Activated naive CD8-positive, alpha-beta T cell treated with anti-CD3 and anti-CD28 coated beads, Interleukin-2, amount 50 U/mL, for 16 hours (primary cell): ENCODE measurements around the gene ROBO4.

Experiments used
- DNase-seq: peaks from one replicate; pipeline ENCODE4 v3.0.0-alpha.2; 2020; ENCODE audit warnings: low read depth, low spot score

Gene ROBO4

DNA sequence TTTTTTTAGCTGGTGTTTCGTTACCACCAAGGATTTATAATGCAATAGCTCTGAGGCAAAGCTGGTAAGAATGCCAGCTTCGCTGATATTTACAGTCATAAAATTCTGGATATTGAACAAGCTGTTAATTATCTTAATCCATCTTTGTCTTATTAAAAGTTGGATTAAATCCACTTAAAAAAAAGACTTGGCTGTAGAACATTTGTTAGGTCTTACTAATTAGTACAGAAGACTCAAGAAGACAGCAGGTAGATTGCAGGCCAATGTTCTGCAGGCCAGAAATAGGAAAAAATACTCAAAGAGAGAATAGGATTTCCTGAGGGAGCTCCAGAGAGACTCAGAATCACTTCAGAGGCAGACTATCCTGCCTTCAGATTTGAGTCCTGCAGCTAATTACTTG, 7.5 kb downstream of the ROBO4 start:
- DNase-seq: no peak

DNA sequence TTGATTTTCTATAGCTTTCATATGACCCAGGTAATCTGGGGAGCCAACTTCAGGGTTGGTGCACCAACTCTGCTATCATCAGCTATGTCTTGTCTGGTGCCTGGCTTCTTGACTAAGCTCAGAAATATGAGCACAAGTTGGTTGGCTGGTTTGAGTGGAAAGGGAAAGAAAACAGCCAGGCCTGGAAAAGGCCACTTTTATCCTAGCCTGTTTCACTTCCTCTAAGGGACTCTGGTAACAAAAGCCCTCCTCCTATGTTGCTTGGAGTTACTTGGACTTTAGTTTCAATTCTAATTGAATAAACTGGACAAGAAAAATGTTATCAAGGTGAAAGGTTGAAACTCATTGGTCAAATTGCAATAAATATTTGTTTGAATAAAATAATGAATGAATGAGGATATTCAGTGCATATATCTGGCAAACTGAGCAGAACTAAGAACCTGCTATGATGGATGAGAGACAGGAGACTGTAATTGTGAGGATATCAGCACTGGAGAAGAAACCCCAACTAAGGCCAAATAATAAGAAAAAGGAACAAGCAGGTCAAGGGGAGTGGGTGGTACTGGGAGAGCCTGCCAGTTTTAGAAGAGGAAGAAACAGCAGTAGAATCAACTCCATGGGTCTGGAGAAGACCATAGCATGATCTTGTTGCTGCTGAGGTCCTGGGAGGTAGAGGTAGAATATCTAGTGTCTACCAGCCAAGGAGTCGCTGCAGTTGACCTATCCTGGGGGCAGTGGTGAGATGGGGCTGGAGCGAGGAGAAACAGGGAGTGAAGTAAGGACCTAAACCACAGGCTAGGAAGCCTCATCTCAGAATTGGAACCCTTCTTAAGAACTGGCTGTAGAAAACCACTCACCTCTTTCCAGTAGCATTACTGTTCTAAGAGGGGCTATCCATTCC, 8.2 kb downstream of the ROBO4 start:
- DNase-seq: no peak

GRCh38 chr11:124887667-124888013, 10.0 kb downstream of the ROBO4 start:
- no peak for DNase-seq

DNA sequence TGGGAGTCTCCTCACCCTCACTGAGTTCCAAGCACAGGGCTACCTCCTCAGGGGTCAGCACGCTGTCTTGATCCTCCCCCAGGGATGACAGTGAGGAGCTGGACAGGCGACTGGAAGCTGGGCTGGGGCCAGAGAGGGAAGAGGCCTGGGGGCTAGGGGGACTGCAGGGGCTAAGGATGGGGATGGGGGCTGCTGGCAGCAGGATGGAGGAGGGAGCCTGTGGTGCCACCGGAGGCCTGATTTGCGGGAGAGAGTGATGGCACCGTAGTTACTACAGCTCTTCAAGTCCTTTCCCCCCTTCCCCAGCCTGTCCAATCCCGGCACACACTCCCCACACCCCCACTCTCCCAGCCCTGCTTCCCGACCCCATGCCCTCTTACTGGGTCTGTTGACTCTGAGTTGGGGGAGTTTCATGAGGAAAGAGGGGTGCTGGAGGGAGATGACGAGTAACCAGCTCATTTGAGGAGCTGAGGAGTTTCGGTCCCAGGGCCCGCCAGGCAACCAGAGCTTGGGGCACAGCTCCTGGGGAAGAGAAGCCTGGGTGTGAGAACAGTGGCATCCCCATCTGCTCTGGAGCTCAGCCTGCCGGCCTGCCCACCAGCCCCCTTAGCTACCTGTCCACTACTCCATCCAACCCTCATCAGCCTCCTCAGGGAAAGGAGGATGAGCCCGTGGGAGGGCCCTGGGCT, 10.5 kb downstream of the ROBO4 start:
- DNase-seq: no peak

DNA sequence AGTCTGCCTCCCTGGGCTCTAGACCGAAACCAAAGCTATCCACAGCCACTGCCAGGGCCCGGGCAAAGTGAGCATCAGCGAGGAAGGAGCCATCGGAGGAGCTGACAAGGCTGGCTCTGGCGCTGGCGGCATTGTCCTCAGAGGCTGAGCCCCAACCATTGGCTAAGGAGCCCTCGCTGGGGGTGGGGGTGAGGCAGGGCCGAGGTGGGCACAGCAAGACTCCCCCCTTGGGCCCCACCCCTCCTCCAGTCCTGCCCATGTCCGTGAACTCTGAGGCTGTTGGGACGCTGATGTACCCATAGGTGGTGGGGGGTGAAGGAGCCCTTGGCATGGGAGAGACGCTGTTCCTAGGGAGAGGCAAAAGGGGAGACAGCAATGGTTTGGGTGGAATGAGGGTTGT, 11.2 kb downstream of the ROBO4 start:
- DNase-seq: no peak

- no peak for DNase-seq
Measured at GRCh38 chr11:124884869-124885479, 12.7 kb downstream of the ROBO4 start.

DNA sequence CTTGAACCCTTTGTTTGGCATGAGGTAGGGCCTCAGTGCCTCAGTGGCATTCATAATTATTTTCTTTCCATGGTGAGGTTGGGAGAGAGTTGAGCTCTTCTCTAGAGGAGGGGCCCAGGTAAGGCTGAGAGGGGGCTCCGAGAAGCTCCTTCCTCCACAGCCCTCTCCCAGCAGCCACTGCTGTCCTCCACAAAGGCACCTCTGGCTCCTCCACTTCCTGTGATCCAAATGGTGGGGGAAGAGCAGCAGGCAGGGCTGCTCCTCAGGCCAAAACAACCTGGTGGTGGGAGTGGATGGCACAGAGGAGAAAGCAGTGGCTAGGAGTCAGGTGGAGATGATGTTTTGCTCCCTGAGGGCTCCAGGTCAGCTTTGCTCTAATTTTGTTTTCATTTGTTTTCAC, 13.3 kb downstream of the ROBO4 start:
- no peak for DNase-seq

GRCh38 chr11:124882339-124883071, 15.2 kb downstream of the ROBO4 start:
- DNase-seq: no peak

GRCh38 chr11:124880958-124881357, 16.7 kb downstream of the ROBO4 start:
- DNase-seq: no peak

- DNase-seq: no peak
Measured at GRCh38 chr11:124880290-124880611, 17.4 kb downstream of the ROBO4 start.

DNA sequence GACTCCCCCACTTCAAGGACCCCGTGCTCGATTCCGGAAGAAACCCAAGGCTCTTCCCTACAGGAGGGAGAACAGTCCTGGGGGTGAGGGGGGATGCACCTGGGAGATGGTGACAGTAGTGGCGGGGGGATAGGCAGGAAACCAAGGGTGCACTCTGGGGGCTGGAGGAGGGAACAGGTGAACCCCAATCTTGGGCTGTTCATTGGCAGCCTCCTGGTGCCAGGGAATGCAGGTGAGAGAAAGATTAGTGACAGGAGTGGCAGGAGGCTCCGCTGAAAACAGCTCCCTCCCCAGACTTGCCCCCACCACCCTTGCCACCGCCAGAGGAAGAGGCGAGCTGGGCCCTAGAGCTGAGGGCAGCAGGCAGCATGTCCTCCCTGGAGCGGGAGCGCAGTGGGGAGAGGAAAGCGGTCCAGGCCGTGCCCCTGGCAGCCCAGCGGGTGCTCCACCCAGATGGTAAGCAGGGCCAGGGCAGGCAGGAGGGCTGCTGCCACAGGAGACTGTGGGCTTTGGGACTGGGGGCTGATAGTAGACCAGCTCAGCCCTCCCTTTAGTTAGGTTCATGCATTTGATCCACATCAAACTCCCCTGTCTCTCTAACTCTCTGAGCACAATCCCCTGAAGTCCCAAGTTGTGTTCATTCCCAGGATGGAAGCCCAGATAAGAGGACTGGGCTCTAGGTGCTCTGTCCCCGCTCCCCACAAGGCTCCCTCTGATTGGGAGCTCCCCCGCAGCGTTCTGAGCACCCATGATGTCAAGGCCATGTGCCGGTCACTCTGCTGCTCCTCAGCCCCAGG, 18.0 kb downstream of the ROBO4 start:
- DNase-seq: no peak

DNA sequence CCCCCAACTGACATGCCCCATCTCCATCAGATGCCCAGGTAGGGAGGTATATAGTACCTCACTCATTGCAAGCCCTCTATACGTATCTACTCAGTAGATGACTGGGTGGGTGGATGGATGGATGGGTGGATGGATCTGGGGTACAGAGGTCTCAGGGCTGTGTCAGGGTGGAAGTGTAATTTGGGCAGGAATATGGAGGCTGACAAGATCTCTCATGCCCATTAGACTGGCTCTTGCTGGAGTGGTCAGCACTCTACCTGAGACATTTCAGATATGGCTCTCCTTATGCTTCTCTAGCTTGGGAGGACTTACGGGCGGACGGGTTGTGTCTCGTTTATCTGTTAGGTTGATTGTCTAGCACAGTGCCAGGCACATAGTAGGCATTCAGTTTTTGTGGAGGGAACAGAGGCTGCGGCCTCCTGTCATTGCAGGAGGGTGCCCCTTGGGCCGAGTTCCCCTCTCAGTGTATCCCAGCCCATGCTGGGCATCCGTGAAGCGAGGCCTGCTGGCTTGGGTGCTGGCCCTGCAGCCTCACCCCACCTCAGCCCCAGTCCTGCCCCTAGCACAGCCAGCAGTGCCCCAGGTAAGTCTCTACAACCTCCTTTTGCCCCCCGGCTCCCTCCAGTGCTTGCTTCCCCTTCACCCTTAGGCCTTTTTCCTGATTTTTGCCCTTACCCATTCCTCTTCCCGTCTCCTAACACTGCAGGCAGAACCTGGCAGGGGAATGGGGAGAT, 18.7 kb downstream of the ROBO4 start:
- no peak for DNase-seq

GRCh38 chr11:124877910-124878758, 19.5 kb downstream of the ROBO4 start:
- no peak for DNase-seq

DNA sequence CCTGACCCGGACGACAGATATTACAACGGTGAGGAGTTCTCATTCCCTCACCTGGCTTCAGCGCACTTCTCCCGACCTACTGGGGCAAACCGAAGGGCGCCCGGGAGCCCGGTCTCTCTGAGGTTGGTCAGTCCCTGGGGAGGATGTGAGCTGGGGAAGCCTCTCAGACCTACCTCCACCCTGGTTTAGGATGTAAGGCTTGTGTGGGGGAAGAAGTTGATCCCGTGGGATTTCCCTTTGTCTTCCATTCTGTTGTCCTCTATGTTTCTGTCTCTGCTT, 20.1 kb downstream of the ROBO4 start:
- DNase-seq: no peak

DNA sequence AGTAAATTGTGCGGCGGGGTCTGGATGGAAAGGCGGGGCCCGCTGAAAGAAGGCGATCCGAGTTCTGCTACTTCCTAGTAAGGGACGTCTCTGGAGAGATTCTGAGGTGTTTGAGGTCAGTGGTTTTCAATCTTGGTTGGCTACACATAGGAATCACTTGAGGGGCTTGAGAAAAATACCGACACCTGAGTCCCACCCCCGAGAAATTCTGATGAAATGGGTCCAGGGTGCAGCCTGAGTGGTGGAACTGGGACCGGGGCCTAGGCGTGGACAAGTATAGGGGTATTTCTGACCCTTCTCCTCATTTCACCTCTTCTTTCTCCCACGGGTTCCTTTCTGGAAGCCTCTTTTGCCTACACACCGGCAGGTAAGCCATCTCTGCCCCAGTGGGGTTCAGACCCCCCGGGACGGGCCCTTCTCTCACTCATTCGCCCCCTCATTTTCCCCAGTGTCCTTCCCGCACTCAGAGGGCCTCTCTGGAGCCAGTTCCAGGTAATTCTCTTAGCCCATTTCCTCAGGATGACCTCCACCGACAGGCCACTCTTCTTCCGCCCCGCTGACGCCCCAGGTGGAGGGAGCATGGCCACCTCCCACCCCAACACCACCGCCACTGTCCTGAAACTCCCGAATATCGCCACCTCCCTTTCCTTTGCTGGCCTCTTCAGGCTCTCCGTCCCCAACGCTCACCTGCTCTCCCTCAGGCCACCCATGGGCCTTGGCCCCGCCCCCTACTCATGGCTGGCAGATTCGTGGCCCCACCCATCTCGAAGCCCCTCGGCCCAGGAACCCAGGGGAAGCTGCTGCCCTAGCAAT, 20.6 kb downstream of the ROBO4 start:
- no peak for DNase-seq

DNA sequence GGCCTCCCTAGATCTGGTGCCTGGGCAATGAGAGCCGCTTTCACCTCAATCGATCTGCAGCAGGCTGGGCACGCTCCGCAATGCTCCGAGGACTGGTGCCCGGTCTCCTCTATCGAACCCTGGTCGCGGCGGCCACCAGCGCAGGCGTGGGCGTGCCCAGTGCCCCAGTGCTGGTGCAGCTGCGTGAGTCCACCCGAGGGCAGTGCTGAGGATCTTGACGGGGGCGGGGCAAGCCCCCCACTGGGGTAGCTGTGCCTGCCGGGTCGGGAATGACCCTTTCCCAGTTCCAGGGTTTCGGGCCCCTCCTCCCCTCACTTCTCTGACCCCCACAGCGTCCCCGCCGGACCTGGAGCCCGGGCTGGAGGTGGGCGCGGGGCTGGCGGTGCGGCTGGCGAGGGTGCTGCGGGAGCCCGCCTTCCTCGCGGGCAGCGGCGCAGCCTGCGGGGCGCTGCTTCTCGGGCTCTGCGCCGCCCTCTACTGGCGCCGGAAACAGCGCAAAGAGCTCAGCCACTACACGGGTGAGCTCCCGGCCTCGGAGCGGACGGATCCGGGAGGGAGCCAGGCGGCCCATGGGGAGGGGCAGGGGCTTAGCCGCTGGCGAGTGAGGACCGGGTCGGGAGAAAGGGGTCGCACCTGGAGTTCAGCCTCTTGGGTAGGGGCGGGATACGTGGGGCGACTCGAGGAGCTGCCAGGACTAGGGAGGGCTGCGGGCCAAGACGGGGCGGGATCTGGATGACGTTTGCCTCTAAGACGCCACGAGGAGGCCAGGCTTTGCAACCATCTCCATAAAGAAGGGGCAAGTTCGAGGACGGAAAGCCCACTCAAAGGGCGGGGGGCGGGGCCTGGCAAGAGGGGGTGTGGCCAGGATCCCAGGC, 21.5 kb downstream of the ROBO4 start:
- peak; percentile 75 for DNase-seq

DNA sequence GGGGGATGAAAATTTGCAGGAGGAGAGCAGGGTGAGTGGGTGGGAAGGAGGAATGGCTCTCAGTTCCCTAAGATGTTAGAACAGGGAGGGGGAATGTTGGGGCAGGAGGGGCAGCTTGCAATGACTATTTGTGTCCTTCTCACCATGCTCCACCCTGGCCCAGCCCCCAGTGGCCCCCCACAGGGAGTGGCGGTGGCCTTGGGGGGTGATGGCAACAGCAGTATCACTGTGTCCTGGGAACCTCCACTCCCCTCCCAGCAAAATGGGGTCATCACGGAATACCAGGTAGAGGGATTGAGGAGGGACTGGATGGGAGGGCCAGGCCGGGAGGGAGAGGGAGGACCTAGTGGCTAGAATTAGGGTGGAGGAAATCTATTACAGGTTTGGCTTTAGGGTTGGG, 22.3 kb downstream of the ROBO4 start:
- DNase-seq: no peak

DNA sequence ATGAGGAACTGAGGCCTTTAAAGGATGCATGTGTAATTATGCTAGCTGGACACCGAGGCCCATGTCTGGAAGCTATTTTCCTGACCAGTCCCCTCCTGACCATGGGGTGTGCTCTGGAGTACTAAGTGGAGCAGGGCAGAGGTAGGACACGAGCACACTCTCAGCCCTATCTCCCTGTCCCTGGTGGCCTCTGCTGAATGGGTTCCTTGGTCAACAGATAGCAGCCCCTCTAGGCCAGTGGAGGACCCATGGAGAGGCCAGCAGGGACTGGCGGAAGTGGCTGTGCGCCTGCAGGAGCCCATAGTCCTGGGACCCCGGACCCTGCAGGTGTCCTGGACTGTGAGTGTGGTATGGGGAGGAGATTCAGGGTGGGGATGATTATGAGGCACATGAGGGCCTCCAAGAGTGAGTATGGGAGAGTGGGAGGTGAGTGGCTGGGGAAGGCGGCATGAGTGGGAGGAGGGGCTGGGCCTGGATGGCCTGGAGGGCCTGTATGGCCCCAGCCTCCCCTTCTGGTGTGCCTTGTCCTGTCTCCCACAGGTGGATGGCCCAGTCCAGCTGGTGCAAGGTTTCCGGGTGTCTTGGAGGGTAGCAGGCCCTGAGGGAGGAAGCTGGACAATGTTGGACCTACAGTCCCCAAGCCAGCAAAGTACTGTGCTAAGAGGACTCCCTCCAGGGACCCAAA, 23.0 kb downstream of the ROBO4 start:
- DNase-seq: no peak
